Ammon's horn (tissue), 1 donor: Measurements from ENCODE around the gene ZNF446.
A peak's percentile ranks its signal among the peaks of the same experiment; 100 is the strongest.
"Not testable (repeated sequence)": the region's sequence is repeated elsewhere in the genome, so short reads cannot be mapped to it uniquely, and the experiment has no call there.

Source experiments
- DNase-seq: peaks from one replicate; pipeline ENCODE4 v3.0.0-alpha.2; 2016; ENCODE audit warnings: low spot score

The ZNF446 gene

GRCh38 chr19:58470837-58471543, 5.2 kb upstream of the ZNF446 start:
- not testable (repeated sequence) for DNase-seq

GRCh38 chr19:58471736-58472135, 4.4 kb upstream of the ZNF446 start:
- DNase-seq = no peak

GRCh38 chr19:58473775-58474174, 2.4 kb upstream of the ZNF446 start:
- DNase-seq = no peak

- no peak for DNase-seq
These were observed 1.7 kb upstream of the ZNF446 start for GRCh38 chr19:58474291-58474996.

GRCh38 chr19:58474997-58475713, 997 bp upstream of the ZNF446 start:
- no peak for DNase-seq

- DNase-seq = no peak
These were observed 405 bp downstream of the ZNF446 start for GRCh38 chr19:58476498-58477015.

- DNase-seq = no peak
These were observed 978 bp downstream of the ZNF446 start for GRCh38 chr19:58477130-58477529.

GRCh38 chr19:58477871-58478270, 1.7 kb downstream of the ZNF446 start:
- DNase-seq = no peak

GRCh38 chr19:58479303-58479702, 3.2 kb downstream of the ZNF446 start:
- no peak for DNase-seq

GRCh38 chr19:58479736-58480480, 3.8 kb downstream of the ZNF446 start:
- DNase-seq = no peak

GRCh38 chr19:58480481-58480830, 4.3 kb downstream of the ZNF446 start:
- DNase-seq = no peak

- no peak for DNase-seq
These were observed 4.7 kb downstream of the ZNF446 start for GRCh38 chr19:58480831-58481230.

GRCh38 chr19:58482372-58482771, 6.2 kb downstream of the ZNF446 start:
- no peak for DNase-seq

- no peak for DNase-seq
These were observed 7.6 kb downstream of the ZNF446 start for GRCh38 chr19:58483776-58484175.

GRCh38 chr19:58484349-58484748, 8.2 kb downstream of the ZNF446 start:
- not testable (repeated sequence) for DNase-seq

GRCh38 chr19:58491393-58491792, 15.2 kb downstream of the ZNF446 start:
- DNase-seq = no peak

GRCh38 chr19:58492265-58492664, 16.1 kb downstream of the ZNF446 start:
- no peak for DNase-seq

GRCh38 chr19:58497634-58498170, 21.6 kb downstream of the ZNF446 start:
- peak; percentile 2 for DNase-seq

GRCh38 chr19:58498316-58499020, 22.3 kb downstream of the ZNF446 start:
- peak; percentile 4 for DNase-seq

GRCh38 chr19:58499021-58499927, 23.1 kb downstream of the ZNF446 start:
- DNase-seq = peak; percentile 99
